MM.1S (cell line): Measurements from ENCODE around the gene DOCK4.

ENCODE experiments used
- EZH2 ChIP-seq: fragments of 300-600 bp; sonication (generic); optimal IDR thresholded peaks from 2 replicates; pipeline ENCODE3; 2017; ENCODE audit warnings: low read depth, mild to moderate bottlenecking, antibody characterized with exemption, low read length, mixed read lengths
- EZH2phosphoT487 ChIP-seq: fragments of 300-600 bp; sonication (generic); IDR thresholded peaks from 2 replicates; pipeline ENCODE4 v1.6.1; 2018; ENCODE audit warnings: antibody characterized with exemption, low read length
- TF ChIP-seq, protein P1 (sequence below): fragments of 300-600 bp; sonication (generic); IDR thresholded peaks from 2 replicates; pipeline ENCODE4 v1.5.1; 2016; ENCODE audit warnings: antibody characterized with exemption, low read length, mixed read lengths

DNA sequence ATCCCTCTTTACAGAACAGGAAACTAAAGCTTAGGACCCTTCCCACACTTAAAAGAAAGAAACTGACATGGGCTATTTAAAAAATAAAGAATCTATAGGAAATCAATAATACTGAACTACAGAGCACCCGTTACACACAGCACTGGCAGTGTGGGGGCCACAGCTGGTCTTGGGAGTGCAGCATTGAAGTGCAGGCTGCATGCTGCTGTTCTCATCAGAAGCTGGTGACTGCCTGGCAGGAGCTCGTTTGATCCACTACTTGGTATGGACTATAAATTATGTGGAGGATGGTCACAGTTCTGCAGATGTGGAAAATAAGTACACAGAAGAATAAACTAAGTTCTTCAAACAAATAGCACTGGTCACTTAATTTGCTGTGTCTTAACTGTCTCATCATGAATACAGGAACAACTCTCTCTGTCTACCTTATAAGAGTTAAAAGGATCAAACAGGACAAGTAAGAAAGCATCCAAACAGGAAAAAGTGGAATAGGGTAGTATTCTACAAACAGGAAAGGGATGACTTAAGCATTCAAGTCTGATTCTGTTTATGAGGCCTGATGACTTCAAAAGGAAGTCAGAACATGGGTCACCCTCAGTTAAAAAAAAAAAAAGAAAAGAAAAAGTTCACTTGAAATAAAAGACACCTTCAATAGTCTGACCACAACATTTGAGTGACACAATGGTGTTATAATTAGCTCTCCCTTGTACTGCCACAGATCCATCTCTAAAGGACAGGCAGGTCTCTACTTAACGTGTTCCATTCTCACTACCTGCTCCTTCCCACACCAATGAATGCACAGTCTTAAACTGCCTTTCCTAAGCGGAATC is 21.0 kb downstream of the DOCK4 start:
- TF ChIP-seq, protein P1, sequence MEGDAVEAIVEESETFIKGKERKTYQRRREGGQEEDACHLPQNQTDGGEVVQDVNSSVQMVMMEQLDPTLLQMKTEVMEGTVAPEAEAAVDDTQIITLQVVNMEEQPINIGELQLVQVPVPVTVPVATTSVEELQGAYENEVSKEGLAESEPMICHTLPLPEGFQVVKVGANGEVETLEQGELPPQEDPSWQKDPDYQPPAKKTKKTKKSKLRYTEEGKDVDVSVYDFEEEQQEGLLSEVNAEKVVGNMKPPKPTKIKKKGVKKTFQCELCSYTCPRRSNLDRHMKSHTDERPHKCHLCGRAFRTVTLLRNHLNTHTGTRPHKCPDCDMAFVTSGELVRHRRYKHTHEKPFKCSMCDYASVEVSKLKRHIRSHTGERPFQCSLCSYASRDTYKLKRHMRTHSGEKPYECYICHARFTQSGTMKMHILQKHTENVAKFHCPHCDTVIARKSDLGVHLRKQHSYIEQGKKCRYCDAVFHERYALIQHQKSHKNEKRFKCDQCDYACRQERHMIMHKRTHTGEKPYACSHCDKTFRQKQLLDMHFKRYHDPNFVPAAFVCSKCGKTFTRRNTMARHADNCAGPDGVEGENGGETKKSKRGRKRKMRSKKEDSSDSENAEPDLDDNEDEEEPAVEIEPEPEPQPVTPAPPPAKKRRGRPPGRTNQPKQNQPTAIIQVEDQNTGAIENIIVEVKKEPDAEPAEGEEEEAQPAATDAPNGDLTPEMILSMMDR: no peak
- TF ChIP-seq EZH2 (no peak), EZH2phosphoT487 (no peak)
